NCI-H1092 (cell line): ENCODE data around the gene PCGF6.
"Not testable (repeated sequence)": the region's sequence is repeated elsewhere in the genome, so short reads cannot be mapped to it uniquely, and the experiment has no call there.

Source experiments
- DNase-seq: peaks from one replicate; lab custom pipeline; 2025; lab: John Stamatoyannopoulos, UW

Gene PCGF6

GRCh38 chr10:103316087-103316486 lies 34.9 kb downstream of the PCGF6 start:
- DNase-seq: no peak

- no peak for DNase-seq
Measured at GRCh38 chr10:103310197-103310596, 40.7 kb downstream of the PCGF6 start.

GRCh38 chr10:103307594-103307993 lies 43.3 kb downstream of the PCGF6 start:
- no peak for DNase-seq

GRCh38 chr10:103295374-103296015 lies 55.4 kb downstream of the PCGF6 start:
- DNase-seq: no peak

GRCh38 chr10:103291588-103291987 lies 59.4 kb downstream of the PCGF6 start:
- no peak for DNase-seq

GRCh38 chr10:103287992-103288391 lies 62.9 kb downstream of the PCGF6 start:
- DNase-seq: no peak

- DNase-seq: no peak
Measured at GRCh38 chr10:103284170-103284569, 66.8 kb downstream of the PCGF6 start.

- DNase-seq: no peak
Measured at GRCh38 chr10:103282961-103283360, 68.0 kb downstream of the PCGF6 start.

- DNase-seq: peak; percentile 78
Measured at GRCh38 chr10:103281753-103282152, 69.2 kb downstream of the PCGF6 start.

GRCh38 chr10:103280506-103280905 lies 70.4 kb downstream of the PCGF6 start:
- no peak for DNase-seq

- no peak for DNase-seq
Measured at GRCh38 chr10:103280031-103280430, 70.9 kb downstream of the PCGF6 start.

- DNase-seq: no peak
Measured at GRCh38 chr10:103278862-103279298, 72.1 kb downstream of the PCGF6 start.

- DNase-seq: no peak
Measured at GRCh38 chr10:103278537-103278823, 72.5 kb downstream of the PCGF6 start.

- DNase-seq: no peak
Measured at GRCh38 chr10:103277713-103278536, 73.0 kb downstream of the PCGF6 start.

GRCh38 chr10:103276896-103277712 lies 73.8 kb downstream of the PCGF6 start, which contains the start of gene INA:
Gene INA, plus strand, starts transcription at chr10:103277138. Its CDS starts 74 bp downstream, at chr10:103277212.
- DNase-seq: peak; percentile 54

GRCh38 chr10:103276251-103276895 lies 74.6 kb downstream of the PCGF6 start:
- DNase-seq: no peak

GRCh38 chr10:103273041-103273441 lies 77.9 kb downstream of the PCGF6 start:
- DNase-seq: no peak

- no peak for DNase-seq
Measured at GRCh38 chr10:103265717-103266329, 85.1 kb downstream of the PCGF6 start.

GRCh38 chr10:103262229-103262628 lies 88.7 kb downstream of the PCGF6 start:
- no peak for DNase-seq

GRCh38 chr10:103259989-103260388 lies 91.0 kb downstream of the PCGF6 start:
- no peak for DNase-seq

GRCh38 chr10:103258928-103259327 lies 92.0 kb downstream of the PCGF6 start:
- DNase-seq: not testable (repeated sequence)

GRCh38 chr10:103257812-103258211 lies 93.1 kb downstream of the PCGF6 start:
- no peak for DNase-seq
